SK-N-SH (cell line): ENCODE results near the gene ARID4A.

Source experiments
- CTCF ChIP-seq: fragments of 200-600 bp; sonication (generic); IDR thresholded peaks from 2 replicates; pipeline ENCODE4 v1.6.1; 2017; ENCODE audit warnings: antibody characterized with exemption, mild to moderate bottlenecking, moderate library complexity
- GABPA ChIP-seq: IDR thresholded peaks from 2 replicates; pipeline ENCODE4 v1.4.0; 2012; ENCODE audit warnings: low read depth, mild to moderate bottlenecking
- POLR2AphosphoS5 ChIP-seq: IDR thresholded peaks from 2 replicates; pipeline ENCODE4 v1.6.1; 2012; ENCODE audit warnings: low read depth, low read length

DNA sequence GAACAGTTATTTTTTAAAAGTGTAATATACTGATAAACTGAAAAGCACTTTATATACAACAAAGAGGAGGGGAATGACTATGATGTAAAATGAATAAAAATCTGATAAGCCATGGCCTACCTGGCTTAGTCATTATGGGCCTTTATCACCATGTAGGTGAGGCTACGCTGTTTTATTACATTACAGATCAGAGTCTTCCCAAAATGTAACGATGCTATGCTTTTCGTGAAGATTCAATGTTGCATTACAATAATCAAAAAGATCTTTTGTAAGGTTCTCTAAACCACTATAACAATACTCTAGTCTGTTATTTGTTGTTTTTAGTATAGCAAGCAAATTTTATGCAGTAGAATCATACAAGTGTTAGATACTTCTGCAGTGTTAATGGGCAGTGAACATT is 34.2 kb downstream of the ARID4A start:
- TF ChIP-seq GABPA (no peak), CTCF (no peak), POLR2AphosphoS5 (no peak)
